GM18868 (cell line): ENCODE data around the gene PARM1.
"Not testable (repeated sequence)": the region's sequence is repeated elsewhere in the genome, so short reads cannot be mapped to it uniquely, and the experiment has no call there.

Source experiments
- ATAC-seq: cut with Tn5 transposase; IDR thresholded peaks from one replicate; pipeline ENCODE4 v1.9.1; 2021; ENCODE audit warnings: mild to moderate bottlenecking, moderate library complexity; ENCODE audit not compliant: unreplicated experiment

Gene PARM1

DNA sequence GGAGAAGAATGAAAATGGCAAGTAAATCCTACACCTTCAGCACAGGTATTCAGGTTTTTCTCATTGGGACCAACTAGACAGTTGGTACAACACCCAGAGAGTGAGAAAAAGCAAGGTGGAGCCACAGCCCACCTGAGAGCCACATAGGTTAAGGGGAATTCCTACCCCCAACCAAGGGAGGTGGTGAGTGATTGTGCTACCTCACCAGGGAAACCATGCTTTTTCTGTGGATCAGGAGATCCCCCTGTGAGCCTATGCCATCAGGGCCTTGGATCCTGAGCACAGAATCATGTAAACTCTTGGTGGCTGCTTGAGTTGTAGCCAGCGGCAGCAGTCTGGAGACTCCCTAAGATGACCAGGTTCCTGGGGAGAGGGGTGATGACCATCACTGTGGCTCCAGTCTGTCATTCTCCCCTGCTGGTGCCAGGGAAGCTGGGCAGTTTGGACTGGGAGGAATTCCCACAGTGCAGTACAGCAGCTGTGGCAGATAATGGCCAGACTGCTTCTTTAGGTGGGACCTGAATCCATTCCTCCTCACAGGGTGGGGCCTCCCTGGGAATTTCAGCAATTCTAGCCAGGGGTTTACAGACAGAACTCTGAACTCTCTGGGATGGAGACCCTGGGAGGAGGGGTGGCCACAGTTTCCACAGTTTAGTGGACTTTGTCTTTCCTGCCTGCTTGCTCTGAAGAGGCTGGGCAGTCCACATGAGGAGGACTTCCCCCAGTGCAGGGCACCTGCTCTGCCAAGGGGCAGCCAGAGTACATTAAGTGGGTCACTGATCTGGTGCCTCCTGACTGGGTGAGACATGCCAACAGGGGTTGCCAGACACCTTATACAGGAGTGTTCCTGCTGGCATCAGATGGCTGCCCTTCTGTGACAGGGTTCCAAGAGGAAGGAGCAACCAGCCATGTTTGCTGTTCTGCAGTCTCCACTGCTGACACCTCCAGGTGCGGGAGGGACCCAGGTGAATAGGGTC lies 43.2 kb downstream of the PARM1 start:
- ATAC-seq, result peak; percentile 71

DNA sequence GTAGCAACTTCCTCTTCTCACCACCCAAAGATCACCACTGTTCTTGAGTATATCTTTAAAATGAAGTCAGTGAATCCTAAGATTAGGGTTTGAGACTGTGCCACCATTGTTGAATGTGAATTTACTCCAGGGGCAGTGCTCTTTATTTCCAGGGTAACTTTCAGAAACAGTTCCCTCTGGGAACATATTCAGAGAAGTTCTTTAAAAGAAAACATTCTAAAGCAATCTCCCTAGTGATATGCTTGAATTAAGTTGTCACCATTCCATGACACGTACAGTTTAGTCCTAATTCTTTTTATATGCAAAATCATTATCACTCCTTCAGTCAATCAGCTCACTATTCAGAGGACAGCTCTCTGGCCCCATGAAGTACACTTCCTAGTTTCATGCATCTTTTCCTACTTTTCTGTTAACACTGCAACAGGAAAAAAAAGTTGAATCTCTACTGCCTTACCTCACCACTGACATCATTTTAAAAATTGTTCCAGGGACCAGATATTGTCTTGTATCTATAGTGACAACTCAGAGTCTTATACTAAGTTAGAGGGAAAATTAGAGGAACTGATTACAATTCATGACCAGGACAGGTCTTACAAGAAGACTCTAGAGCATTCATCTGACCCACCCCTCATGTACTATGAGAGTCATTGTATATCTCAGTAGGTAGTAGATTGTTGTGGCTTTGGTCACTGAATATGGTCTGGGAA lies 49.8 kb downstream of the PARM1 start:
- no peak for ATAC-seq

DNA sequence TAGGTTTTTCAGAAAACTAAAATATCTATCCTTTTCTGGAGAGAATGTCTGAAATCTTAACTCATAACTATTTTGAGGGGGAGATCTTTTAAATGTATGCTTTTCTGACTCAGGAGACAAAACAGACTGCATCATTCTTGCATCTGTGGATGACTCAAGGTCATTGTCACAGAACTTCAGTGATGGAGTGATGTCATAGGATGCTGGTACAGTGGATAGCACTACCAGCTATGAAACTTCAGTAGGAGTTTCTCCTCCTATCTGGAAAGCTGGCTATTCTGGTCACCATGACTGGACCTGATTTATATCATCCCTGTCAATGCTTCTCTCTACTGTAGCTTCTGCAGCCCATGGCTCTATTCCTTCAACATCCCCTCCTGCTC lies 50.3 kb downstream of the PARM1 start:
- no peak for ATAC-seq

DNA sequence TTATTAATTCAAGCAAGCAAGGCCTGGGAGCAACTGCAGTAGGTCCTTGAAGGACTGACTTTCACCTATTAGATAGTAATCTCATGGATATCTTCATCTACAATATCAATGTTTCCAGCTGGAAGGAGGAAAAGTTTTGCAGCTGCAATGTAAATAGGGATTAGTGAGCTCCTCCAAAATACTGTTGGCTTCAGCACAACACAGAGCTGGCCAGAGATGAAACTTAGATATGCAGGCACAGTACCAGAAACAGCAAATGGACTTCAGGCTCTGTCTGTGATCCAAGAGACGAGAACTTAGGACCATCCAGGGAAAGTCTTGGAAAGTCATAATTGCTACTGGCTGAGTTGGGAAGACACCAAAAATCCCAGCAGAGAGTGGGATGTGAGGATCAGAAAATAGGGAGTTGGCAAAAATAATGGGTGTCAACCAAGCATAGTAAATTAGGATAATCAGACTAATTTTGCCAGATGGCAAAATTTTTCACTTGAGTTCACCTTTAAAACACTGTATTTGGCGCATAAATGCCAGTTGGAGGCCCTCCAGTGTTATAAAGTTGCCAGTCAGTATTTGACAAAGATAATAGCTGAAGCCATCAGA lies 57.5 kb downstream of the PARM1 start:
- no peak for ATAC-seq

DNA sequence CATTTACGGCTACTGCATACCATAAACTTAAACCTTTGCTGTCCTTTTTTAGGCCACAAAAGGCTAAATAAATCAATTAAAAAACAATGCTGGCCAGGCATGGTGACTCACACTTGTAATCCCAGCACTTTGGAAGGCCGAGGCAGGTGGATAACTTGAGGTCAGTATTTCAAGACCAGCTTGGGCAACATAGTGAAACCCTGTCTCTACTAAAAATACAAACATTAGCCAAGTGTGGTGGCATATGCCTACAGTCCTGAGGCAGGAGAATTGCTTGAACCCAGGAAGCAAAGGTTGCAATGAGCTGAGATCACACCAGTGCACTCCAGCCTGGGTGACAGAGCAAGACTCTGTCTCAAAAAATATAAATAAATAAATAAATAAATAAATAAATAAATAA lies 61.5 kb downstream of the PARM1 start:
- ATAC-seq, result not testable (repeated sequence)

DNA sequence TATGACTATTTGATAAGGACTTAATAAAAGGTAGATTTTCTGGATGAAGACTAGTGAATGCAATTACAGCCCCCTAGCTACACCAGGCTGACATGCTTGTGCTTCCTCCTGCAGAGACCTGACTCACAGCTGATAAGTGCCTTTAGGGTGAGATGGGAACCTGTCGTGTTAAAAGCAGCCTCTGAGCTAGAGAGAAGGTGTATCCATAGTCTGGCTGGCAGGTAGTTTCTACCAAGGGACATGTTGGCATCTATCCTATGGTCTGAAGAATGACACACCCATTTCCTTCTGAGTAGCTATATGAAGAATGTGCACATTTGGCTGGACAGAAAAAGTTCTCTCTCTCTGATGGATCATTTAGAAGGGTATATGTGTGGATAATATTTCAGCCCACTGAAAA lies 64.1 kb downstream of the PARM1 start:
- no peak for ATAC-seq

DNA sequence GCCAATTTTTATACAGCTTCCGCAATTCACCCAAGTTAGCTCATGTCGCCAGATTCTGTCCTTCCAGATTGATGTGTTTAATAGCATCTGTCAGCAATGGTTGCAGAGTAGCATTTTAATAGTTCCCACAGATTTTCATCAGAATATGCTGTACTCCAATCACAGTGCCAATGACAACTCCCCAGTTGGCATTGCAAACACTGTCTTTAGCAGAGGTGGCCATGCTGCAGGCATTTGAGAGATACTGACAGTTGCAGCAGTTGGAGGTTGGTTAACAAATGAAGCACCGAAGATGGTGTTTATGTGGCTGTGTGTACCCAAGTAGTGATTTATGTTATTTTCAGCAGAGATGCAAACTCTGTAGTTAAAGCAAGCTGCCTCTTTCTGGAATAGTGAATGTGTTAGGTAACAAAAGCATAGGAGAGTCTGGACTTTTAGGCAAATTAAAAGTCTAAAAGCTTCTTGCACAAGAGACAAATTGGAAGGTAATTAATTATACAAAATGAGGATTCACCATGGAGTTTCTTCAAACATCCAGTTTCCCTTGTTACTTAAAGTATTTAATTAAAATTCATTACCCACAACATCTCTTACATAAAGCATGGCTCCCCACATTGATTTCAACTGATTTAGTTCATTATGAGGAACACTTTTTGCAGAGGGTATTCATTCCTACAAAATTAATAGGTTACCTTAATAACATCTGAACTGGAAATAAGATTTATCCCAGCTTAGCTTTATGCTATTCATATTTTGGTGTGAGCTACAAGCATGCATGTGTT lies 65.2 kb downstream of the PARM1 start:
- ATAC-seq, result no peak

DNA sequence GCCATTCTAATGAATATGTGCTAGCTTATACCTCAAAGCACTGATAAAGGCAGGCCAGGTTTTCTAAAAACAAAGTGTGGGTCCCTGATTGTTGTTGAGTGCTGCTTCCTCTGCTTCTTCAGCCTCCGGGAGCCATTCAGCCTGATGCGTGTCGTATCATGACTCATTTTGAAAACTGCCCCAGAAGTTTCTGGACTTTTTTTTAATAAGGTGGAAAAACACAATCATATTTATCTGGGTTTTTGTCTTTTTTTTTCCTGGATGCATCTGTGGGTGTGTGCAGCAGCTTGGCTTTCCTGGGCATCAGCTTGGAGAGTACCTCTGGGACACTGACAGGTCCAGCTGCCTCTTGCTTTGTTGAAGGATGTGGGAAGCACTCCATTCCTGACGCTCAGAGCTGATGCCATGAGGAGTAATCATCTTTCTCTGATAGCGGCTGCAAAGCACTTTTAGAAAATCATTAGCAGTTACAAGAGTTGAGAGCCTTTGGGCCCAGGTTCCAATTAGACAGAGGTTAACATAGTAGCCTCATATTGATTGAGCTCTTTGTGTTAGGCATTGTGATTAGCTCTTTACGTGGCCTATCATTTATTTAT lies 66.9 kb downstream of the PARM1 start:
- ATAC-seq, result no peak

DNA sequence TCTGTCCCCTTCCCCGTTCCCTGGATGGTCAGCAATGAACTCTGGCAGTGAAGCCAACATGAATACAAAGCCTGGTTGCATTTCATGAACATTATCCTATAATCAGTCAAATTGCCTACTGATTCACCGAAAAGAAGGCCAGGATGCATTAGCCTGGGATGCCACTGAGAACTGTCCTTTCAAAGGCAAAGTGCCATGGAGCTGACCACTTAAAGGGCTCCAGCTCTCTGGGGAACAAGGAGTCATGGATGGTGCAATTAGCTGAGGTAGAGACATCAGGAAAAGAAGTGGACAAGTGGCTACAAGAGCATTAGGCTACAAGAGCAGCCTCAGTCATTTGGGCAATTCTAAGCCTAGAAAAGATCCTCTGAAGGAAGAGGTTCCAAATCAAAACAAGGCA lies 69.0 kb downstream of the PARM1 start:
- ATAC-seq, result no peak

DNA sequence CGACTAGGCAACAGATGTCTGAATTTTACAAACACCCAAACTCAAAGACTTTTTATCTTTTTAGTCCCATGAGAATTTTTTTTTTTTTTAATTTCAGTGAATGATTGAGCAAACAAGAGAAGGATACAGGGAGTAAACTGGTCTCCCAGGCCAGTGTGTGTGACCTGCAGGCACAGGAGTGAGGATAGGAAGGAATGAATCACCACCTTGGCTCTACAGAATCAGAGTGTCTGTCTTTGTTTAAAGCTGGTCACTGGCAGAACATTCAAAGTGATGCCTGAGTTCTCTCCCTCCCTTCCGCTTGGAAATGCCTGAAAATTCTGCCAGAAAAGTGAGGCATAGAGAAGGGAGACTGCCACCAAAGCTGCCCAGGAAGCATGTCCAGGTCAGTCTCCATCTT lies 69.5 kb downstream of the PARM1 start:
- ATAC-seq, result no peak

DNA sequence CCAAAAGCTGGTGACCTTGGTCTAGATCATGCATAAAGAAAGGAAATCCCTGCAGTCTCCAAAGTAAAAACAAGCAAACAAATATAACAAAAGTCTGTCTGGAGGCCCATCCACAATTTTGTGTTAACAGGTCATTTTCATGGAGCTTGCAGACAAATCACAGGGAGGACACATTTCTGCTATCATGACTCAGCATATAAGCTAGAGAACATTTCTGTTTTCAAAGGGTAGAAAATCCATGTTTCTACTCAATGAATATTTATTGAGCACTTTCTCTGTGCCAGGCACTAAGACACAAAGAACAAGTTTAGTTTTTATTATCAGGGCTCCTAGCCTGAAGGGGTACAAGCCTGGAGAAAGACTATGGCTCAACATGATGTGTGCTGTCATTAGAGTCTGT lies 71.1 kb downstream of the PARM1 start:
- no peak for ATAC-seq

DNA sequence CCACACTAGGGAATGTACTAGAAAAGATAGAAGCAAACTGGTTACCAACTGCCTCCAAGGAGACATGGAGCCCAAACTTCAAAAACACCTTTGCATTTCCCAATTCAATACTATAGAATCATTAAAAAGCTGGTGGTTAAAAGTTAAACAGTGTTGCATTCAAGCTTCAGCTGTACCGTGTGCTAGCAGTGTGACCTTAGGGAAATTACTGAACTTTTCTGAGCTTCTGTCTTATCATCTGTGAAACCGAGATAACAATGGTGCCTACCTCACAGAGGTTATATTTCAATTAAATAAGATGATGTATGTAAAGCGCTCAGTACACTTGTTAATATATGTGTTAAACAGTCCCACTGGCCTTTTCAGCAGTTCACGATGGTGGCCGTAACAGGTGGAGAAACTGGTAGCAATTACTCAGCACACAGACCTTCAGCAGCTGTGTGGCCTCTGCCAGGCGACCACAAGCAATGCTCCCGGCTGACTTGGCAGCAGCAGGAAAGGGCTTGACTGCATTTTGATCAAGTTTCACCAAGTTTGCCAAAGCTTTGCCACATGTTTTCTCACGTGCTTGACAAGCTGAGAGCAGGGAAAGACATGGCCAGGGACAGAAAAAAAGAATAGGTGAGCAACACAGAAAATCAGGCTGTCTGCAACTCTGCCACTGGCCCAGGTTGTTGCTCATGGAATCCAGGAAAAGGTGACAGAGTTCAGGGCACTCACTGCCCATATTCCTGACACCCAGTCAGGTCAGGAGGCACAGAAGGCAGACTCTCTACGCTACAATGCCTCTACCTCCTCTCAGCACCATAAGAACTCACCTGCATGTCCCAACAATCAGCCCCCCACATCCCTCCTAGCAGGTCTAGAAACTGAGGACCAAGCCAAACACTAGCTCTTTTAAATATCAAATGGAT lies 72.1 kb downstream of the PARM1 start:
- peak; percentile 83 for ATAC-seq

DNA sequence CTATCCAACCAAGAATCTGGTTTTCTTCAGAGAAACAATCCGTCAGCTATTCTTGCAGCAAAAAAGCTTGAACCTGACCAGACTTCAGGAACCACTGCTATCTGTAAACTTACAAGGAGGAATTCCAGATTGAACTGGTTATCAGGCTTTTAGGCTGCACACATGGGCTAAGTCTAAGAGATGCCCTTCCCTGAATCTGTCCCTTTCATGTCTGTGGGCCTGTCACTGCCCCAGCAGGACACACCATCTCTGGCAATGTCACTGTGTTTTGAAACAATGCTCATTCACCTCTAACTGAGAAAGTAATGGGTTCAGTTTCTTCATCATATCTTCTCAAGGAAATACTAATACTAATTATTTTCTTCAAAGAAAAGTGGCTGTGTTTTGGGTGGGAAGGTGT lies 72.8 kb downstream of the PARM1 start:
- ATAC-seq, result no peak

DNA sequence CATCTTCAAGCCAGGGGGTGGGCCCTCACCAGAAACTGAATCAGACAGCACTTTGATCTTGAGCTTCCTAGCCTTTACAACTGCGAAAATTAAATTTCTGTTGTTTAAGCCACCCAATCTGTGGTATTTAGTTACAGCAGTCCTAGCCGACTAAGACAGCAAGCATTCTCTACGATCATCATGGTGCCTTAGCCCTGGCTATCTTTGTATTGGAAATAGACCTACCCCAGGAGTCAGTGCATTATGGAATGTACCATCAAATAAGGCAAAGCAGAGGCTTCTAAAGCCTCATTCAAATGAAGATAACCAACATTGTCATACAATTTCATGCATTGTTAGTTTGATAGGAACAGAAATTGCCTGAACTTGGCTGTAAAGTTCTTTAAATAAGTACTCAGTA lies 75.0 kb downstream of the PARM1 start:
- ATAC-seq, result no peak

DNA sequence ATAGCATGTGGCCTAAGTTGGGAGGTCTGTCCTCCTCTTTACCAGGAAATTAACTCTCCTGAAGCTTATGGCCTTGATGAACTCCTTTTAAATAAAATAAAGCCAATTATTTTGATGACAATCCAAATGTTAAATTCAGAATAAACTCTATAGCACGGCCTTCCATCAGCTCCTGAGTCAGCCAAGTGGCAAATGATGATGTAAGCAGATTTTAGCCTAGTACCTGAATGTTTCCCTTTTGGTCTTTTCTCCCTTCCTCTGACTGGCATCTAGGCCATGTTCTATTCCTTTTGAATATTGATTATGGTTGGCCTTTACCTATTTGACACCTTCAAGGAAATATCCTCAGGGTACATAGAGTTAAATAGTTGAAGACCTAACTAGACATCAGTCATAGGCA lies 76.2 kb downstream of the PARM1 start:
- no peak for ATAC-seq

DNA sequence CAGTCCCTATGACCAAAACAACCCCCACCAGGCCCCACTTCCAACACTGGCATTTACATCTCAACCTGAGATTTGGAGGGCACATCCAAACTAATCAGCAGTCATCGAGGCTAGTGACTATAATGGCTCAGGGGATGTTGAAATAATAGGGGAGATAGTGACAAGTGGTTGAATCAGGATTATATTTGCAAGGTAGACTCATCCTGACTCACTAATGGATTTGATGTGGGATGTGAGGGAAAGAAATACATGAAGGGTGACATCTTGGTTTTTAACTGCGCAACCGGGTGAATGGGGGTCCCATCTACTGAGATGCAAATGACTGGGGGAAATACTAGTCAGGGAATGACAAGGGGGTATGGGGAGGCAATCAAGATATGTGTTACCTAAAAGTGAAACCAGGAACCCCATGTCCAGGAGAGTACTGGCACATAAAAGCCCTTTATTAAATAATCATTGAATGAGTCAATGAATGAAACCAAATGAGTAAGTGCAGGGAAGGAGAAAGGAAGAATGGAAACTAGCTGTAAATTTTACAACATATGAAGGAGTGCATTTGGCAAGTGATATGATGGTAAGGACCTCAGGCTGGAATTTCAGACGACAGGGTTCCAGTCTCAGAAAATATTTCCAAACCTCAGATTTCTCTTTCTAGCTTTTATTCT lies 78.3 kb downstream of the PARM1 start:
- ATAC-seq, result no peak

DNA sequence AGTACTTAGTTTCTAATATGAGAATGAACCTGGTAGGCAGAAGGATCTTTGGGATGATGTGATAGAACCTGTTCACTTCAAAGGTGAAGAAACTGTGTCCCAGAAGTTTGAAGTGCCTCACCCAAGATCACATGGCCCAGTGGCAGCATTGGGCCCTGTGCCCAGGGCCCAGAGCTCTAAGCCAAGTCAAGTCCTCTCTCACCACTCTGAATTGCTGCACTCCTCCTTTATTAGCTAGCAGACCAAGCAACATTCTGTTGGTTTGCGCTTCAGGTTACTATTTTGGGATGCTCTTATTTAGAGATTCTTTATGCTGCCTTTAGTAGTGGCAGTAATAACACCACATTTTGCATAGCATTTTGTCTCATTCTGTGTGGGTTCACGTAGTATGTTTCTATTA lies 82.7 kb downstream of the PARM1 start:
- ATAC-seq, result no peak

DNA sequence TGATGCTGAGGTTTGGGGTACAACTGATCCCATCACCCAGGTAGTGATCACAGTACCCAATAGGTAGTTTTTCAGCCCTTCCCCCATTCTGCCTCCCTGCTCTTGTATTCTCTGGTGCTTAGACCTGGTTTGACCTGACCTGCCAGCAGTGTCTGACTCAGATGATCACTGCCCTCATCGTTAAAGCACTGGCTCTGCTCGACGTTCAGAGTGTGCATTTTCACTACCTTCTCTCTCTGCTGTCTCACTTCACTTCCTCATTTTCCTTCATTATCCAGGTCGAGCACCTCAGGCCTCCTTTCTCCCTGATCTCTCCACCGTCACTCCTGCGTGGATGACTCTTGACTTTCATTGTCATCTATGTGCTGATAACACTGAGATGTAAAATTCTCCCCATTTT lies 83.6 kb downstream of the PARM1 start:
- ATAC-seq, result no peak

DNA sequence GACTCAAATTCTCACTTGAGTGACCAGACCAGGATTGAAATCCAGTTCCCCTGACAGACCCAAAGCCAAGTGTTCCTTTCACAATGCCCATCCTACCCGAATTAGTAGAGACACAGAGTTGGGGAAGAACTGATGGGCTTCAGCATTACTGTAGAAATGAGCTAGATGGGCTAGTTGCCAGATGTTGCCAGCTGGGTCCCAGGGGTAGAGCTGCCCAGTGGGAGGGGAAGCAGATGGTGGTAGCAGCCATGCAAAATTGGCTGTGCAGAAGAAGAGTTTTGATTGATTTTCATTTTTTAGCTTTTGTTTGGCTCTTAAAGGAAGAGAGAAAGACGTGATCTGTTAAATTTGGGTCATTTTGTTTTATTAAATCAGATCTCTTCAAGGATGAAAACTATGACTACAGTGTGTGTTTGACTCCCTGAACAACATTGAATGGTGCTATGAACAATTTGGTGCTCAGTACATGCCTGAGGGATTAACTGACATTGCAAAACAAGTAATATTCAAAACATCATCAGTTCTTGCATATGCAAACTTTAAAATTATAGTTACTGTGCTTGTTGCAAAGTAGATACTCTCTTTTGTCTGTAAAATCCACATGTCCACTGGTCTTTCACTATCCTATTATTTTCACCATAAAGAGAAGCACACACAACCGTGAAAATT lies 86.0 kb downstream of the PARM1 start:
- ATAC-seq, result no peak
